Stimulated activated CD8-positive, alpha-beta memory T cell treated with anti-CD3 and anti-CD28 coated beads, Interleukin-7, amount 100 ng/mL, for 48 hours (primary cell): ENCODE data around the gene EIF2A.

Experiments used
- DNase-seq, 2 donors: peaks; one replicate each; pipeline ENCODE4 v3.0.0-alpha.2; 2020; ENCODE audit warnings: low read depth in 1 of 2; ENCODE audit errors: extremely low read depth in 1 of 2

Gene EIF2A

GRCh38 chr3:150543128-150543527, 3.5 kb upstream of the EIF2A start:
- DNase-seq = no peak

DNA sequence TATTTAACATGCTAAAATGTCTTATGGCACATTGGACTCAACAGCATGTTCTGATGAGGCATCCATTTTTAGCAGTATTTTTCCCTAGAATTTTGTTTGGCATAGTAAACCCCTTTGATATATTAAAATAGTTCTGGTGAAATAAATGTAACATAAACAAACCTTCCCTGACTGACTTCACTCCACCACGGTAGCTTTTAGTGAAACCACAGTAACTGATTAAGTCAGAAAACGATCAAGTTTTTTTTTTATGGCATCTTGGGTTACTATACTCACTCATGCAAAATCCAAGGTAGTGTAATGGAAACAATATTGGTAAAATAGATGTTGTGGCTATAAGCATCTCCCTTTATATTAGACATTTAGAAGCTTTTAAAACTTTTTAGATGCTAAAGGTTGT, 3.1 kb upstream of the EIF2A start:
- DNase-seq = no peak

DNA sequence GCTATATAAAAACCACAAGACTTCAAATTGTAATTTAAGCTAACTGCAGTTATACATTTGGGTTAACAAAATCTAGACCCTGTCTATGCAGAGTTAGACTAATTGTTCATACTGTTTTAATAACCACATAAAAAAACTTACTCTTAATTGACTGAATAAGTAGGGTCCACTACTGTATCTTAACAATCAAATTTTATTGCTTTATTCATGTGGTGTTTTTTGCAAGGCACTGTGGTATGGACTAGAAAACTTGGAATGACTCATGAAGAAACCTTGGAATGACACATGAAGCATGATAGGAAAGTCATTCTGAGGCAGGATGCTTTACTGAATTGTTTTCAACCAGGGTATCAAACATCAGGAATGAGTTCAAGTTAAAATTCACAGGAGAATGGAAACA, 2.5 kb upstream of the EIF2A start:
- no peak for DNase-seq

DNA sequence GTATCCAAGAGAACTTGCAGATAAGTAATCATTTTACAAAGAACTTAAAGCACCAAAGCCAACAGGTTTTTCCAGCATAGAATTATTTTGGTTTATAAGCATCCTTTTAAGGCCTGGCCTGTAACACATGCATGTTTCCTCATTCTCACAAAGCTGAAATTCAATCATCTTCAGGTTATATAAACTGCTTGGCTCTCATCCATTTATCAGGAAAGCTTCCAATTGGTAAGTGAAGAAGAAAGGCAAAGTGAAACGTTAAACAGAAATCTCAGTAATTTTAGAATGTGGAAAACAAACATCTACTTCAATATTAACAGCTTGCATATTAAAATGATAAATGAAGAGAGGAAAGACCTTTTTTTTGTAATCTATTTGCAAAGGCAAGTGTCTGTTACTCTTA, 1.9 kb upstream of the EIF2A start:
- no peak for DNase-seq

- peak; percentile 1 to 11 for DNase-seq
Observed at GRCh38 chr3:150545419-150546225, 965 bp upstream of the EIF2A start.

- no peak for DNase-seq
Observed at GRCh38 chr3:150547045-150547741, 606 bp downstream of the EIF2A start.

GRCh38 chr3:150555859-150556436, 9.4 kb downstream of the EIF2A start:
- DNase-seq = no peak

DNA sequence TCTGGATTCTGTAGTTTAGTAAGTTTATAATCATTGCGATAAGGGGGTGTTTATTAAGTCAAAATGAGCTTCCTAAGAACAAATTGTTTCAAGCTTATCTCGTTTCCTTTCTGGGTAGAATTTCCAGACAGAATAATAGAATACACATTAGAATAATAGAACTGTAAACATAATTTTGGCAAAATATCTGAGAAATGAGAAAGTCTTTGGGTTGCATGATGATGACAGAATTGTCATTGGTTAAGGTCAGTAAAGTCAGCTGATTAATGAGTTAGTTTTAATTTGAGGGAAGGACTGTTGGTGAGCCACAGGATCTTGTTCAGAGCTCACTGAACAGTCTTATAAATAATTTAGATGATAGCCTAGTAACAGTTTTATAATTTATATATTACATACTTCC, 10.2 kb downstream of the EIF2A start:
- DNase-seq = no peak

DNA sequence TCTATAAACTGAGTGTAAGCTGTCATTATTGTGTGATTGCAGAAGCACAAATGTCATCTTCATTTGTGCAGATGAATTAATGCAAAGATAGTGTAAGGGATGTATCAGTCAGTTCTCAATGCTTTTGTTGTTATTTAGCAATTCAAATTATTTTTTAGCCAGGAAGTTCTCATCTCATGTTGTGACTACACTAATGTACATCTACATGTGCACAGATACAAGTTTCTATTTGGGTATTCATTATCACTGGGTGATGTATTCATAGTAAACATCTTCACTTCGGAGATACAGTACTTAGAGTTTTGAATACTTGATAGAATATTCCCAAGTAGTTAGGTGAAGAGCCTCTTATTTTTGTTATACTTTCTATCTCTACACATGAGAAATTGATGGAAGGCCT, 11.1 kb downstream of the EIF2A start:
- no peak for DNase-seq

GRCh38 chr3:150564243-150564642, 17.7 kb downstream of the EIF2A start:
- DNase-seq = no peak

DNA sequence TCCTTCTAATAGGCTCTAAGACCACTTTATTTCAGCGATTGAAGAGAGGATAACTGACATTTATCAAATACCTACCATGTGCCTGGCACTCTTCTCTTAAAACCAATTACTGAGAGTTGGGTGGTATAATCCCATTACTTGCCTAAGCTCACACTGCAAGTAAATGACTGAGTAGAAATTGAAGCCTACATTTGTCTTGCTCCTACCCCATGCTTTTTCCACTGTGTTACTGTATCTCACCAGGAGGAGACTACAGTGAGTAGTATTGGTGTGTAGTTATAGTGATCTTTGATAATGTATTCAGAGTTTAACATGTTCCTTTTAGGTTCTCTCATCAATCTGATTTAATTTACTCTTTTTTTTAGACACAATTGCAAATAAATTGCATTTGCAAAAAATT, 20.7 kb downstream of the EIF2A start:
- no peak for DNase-seq

GRCh38 chr3:150577855-150578254, 31.3 kb downstream of the EIF2A start:
- DNase-seq = no peak

DNA sequence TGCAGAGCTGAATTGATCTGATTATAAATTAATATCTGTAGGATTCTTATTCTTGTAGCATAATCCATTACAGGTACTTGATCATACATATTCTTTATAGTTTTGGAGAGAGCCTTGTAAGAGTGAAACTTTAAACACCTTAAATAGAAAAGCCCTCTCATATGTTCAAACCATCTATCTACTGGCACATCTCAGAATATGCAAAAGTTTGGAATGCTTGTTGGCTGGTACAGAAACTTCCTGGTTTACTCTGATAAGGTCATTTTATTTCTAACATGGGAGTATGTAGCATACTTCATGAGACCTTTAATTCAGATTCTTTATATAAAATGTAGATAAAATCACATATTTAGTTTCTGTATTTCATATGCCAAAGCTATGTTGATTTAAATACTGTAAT, 34.6 kb downstream of the EIF2A start:
- DNase-seq = no peak

GRCh38 chr3:150582620-150583019, 36.0 kb downstream of the EIF2A start:
- no peak for DNase-seq

DNA sequence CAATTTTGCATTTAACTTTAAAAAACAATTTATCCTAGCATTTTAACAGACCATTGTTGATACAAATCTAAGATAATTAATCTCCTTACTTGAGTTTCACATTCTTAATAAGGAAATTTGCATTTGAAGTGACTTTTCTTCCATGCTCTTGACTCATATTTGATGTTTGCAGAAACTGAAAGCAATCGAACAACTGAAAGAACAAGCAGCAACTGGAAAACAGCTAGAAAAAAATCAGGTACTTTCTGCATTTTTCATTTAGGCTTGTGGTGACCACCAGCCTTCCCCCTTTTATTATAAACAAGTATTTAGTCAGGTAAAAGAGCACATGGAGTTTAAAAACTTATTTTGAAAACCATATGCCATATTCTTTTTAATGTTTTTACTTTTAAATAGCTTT, 36.4 kb downstream of the EIF2A start:
- DNase-seq = no peak

DNA sequence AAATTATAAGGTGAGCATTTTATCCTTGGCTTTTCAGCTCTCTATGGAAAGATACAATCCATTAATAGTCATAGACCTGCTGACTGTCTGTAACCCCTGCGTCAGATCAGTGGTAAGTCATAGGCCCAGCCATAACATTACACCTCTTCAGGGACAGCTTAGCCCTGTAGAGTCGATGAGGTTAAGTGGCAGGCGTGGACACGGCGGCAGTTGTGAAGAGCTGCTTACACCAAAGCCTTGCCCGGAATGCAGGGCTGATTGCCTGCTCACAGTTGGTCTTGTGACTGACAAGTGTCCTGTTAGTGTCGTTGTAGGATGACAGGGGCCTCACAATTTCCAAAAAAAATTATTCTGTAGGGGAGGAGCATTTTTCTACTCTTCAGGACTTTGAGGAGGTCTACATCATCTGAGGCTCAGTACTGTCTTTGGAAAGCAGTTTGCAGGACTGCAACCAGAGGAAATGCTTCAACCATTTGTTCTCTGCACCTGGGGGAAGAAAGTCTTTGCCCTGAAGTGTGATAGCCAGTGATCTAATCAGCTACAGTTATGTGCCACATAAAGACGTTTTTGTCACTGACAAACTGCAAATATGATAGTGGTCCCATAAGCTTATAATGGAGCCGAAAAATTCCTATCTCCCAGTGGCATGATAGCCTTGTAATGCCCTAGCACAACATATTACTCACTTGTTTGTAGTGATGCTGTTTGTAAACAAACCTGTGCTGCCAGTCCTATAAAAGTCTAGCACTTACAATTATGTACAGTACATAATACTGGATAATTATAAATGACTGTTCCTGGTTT, 41.6 kb downstream of the EIF2A start:
- no peak for DNase-seq

DNA sequence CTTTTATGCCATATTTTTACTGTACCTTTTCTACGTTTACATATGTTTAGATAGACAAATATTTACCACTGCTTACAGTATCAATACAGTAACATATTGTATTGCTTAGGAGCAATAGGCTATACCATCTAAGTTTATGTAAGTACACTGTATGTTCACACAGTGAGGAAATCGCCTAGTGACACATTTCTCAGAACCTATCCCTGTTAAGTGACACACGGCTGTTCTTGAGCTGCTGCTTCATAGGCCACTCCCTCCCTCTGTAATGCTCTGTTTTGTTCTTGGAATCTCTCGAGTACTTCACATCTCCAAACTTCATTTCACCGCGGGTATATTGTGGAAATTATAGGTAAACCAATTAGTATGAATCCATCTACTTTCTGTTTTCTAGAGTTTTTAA, 43.2 kb downstream of the EIF2A start:
- no peak for DNase-seq

GRCh38 chr3:150594150-150594549, 47.6 kb downstream of the EIF2A start:
- DNase-seq = no peak

- DNase-seq = no peak
Observed at GRCh38 chr3:150597646-150598045, 51.1 kb downstream of the EIF2A start.

- DNase-seq = no peak
Observed at GRCh38 chr3:150599611-150600297, 53.2 kb downstream of the EIF2A start.
